Measurements from ENCODE around the gene DBT. TPM values are rescaled to one million over a fixed set of nuclear protein-coding genes. Genes with fewer than 3 reads are reported as not detected.

The DBT gene
- total RNA-seq, 4 donors from 2014 or later: 6.4 to 15.2 (median 10.5) TPM

DNA sequence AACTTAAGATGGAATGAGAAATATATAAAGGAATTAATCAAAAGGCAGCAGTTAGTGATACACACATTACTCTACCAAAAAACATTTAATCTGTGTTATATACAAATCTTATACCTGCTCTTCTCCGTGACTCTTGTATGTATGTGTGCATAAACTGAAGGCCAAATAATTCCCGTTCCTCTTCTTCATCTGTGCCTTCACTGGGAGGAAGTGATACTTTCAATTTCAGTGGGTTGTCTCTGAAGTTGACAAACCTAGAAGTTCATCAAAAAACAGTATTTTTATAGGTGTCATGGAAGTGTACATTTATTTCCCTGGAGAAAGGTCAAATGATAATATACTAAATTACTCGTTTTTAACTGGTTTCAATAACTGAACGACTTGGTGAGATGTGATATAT, 97.4 kb downstream of the DBT start:
- no peak overlapping the region for H3K27ac ChIP-seq
- intact Hi-C loops (cut with DNase I; ENCODE audit: low total_unique reads): no loop called here
- no peaks in the 10 kb centered on the region for H3K9me3 ChIP-seq
- H3K36me3 ChIP-seq: no peaks in the 10 kb centered on the region
- no peak for DNase-seq
- TF ChIP-seq, protein P1, sequence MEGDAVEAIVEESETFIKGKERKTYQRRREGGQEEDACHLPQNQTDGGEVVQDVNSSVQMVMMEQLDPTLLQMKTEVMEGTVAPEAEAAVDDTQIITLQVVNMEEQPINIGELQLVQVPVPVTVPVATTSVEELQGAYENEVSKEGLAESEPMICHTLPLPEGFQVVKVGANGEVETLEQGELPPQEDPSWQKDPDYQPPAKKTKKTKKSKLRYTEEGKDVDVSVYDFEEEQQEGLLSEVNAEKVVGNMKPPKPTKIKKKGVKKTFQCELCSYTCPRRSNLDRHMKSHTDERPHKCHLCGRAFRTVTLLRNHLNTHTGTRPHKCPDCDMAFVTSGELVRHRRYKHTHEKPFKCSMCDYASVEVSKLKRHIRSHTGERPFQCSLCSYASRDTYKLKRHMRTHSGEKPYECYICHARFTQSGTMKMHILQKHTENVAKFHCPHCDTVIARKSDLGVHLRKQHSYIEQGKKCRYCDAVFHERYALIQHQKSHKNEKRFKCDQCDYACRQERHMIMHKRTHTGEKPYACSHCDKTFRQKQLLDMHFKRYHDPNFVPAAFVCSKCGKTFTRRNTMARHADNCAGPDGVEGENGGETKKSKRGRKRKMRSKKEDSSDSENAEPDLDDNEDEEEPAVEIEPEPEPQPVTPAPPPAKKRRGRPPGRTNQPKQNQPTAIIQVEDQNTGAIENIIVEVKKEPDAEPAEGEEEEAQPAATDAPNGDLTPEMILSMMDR (IDR thresholded peaks at IDR 0.05): no peak
- TF ChIP-seq POLR2A (IDR thresholded peaks at IDR 0.05): no peak
- H3K4me3 ChIP-seq: no peak overlapping the region
- no peaks in the 10 kb centered on the region for H3K4me1 ChIP-seq
- no peaks in the 10 kb centered on the region for H3K27me3 ChIP-seq

DNA sequence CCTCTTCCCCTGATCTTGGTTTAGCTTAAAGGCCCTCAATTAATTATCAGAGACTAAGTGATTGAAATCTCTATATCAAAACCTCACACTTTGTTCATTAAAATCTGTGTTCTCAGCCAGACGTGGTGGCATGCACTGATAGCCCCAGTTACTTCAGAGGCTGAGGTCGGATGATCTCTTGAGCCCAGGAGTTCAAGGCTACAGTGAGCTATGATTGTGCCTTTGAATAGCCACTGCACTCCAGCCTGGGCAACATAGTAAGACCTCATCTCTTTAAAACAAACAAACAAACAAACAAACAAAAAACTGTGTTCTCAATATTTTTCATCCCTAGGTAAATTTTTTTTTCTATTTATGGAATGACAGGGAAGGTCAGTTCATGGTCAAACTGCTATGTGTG, 98.0 kb downstream of the DBT start:
- intact Hi-C loops (cut with DNase I; ENCODE audit: low total_unique reads): no loop called here
- Histone ChIP-seq H3K4me3 (no peak overlapping the region), H3K27ac (no peak overlapping the region), H3K27me3 (no peaks in the 10 kb centered on the region), H3K36me3 (no peaks in the 10 kb centered on the region), H3K4me1 (no peaks in the 10 kb centered on the region), H3K9me3 (no peaks in the 10 kb centered on the region)
- no peak for DNase-seq
- TF ChIP-seq POLR2A (IDR thresholded peaks at IDR 0.05): no peak
- TF ChIP-seq, protein P1 (IDR thresholded peaks at IDR 0.05): no peak

DNA sequence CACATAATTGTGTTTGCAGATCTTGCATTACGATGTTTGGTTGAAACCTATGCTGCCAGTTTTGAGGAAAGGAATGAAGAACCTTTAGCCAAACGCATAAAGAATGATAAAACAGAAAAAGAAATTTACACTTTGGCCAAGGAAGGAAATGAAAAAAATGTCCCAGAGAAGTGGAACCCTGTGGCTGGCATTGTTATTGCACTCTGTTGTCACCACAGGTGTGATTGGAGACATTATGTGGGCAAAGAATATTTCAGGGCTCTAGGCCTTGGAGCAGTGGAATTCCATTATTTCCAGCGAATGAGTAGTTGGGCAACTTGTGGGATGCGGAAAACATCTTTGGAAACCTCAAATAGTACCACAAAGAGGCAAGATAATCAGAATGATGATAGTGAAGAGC, 101.8 kb downstream of the DBT start:
- no peak for DNase-seq
- intact Hi-C loops (cut with DNase I; ENCODE audit: low total_unique reads): no loop called here
- Histone ChIP-seq H3K27me3 (no peaks in the 10 kb centered on the region), H3K4me3 (no peak overlapping the region), H3K36me3 (no peaks in the 10 kb centered on the region), H3K9me3 (no peaks in the 10 kb centered on the region), H3K4me1 (no peaks in the 10 kb centered on the region), H3K27ac (no peak overlapping the region)
- TF ChIP-seq POLR2A (IDR thresholded peaks at IDR 0.05): no peak
- TF ChIP-seq, protein P1 (IDR thresholded peaks at IDR 0.05): no peak

DNA sequence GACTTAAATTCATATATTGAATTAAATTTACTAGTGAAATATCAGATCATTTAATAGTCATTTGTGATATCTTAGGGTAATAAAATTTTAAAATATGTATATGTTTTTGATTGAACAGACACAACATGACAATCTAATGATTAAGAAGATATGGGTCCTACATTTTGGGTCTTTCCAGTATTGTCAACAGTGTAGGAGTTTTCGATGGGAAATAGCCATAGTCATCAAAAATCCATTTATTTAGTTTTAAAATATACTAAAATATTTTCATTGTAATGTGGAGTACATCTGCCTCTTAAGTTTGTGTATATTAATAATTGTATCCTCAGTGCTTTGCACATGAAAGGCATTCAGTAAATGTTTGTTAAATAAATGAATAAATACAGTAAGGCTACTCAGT, 102.7 kb downstream of the DBT start:
- DNase-seq: no peak
- Histone ChIP-seq H3K9me3 (no peaks in the 10 kb centered on the region), H3K4me1 (no peaks in the 10 kb centered on the region), H3K4me3 (no peak overlapping the region), H3K27ac (no peak overlapping the region), H3K36me3 (no peaks in the 10 kb centered on the region), H3K27me3 (no peaks in the 10 kb centered on the region)
- intact Hi-C loops (cut with DNase I; ENCODE audit: low total_unique reads): no loop called here
- TF ChIP-seq, protein P1 (IDR thresholded peaks at IDR 0.05): no peak
- no peak for TF ChIP-seq POLR2A (IDR thresholded peaks at IDR 0.05)

DNA sequence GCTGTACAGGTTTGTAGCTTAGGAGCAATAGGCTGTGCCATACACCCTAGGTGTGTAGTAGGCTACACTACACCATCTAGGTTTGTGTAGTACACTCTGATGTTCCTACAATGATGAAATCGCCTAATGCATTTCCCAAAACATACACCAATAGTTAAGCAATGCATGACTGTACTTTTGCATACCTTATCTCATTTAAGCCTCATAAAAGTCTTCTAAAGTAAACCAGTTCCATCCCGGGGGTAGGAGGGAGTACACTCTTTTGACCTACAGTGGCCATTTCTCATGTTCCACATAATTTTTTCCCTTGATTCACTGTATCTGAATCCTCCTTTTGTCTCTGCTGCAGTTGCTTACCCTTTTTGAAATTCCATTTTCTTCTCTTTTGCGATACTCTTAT, 104.5 kb downstream of the DBT start:
- TF ChIP-seq, protein P1 (IDR thresholded peaks at IDR 0.05): no peak
- no peak for TF ChIP-seq POLR2A (IDR thresholded peaks at IDR 0.05)
- Histone ChIP-seq H3K27me3 (no peaks in the 10 kb centered on the region), H3K4me1 (no peaks in the 10 kb centered on the region), H3K4me3 (no peak overlapping the region), H3K27ac (no peak overlapping the region), H3K9me3 (no peaks in the 10 kb centered on the region), H3K36me3 (no peaks in the 10 kb centered on the region)
- no peak for DNase-seq
- intact Hi-C loops (cut with DNase I; ENCODE audit: low total_unique reads): no loop called here
